Superior temporal gyrus (tissue), 1 donor: Measurements from ENCODE around the gene C12orf54.
A peak's percentile ranks its signal among the peaks of the same experiment; 100 is the strongest.
"Not testable (repeated sequence)": the region's sequence is repeated elsewhere in the genome, so short reads cannot be mapped to it uniquely, and the experiment has no call there.

Source experiments
- DNase-seq: peaks from one replicate; pipeline ENCODE4 v3.0.0-alpha.2; 2016; ENCODE audit errors: extremely low spot score

Gene C12orf54

DNA sequence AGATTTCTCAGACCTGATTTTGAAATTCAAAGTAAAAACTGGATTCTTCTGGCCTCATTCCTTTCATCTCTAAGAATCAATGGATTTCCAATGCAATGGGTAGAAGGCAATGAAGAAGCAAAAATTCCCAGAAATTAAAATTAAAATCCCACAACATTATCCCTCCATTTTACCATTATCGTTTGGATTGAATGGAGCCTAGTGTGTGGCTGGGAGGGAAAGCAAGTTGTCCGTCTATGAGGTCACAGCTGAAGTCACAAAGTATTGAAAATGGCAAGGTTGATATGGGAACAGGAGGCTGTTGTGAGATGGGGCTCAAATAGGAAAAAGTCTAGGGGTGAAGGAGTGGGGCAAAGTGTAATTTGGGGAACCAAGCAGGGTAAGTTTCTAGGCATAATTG lies at the start of gene C12orf54:
TSS of gene C12orf54 (plus strand) at position 301 of the 400 bp plus-strand sequence. CDS start 799 bp downstream, outside the sequence.
- DNase-seq = no peak

DNA sequence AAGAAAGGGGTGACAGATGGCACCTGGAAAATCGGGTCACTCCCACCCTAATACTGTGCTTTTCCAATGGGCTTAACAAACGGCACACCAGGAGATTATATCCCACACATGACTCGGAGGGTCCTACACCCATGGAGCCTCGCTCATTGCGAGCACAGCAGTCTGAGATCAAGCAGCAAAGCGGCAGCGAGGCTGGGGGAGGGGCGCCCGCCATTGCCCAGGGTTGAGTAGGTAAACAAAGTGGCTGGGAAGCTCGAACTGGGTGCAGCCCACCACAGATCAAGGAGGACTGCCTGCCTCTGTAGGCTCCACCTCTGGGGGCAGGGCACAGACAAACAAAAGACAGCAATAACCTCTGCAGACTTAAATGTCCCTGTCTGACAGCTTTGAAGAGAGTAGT lies 48.3 kb upstream of the C12orf54 start:
- DNase-seq = not testable (repeated sequence)

DNA sequence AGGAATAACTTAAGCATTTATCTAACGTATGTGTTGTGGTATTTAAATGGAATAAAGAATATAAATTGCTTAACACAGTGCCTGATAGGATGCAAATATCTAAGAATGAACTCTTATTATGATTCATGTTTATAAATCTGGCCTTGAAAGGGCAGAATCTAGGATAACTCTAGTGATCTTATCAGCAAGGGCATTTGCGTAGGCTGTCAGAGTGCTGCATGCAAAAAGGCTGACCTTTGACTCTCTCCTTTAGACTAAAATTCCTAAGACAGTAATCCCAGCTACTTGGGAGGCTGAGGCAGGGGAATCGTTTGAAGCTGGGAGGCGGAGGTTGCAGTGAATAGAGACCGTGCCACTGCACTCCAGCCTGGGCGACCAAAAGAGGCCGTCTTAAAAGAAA lies 41.2 kb upstream of the C12orf54 start:
- DNase-seq = no peak

DNA sequence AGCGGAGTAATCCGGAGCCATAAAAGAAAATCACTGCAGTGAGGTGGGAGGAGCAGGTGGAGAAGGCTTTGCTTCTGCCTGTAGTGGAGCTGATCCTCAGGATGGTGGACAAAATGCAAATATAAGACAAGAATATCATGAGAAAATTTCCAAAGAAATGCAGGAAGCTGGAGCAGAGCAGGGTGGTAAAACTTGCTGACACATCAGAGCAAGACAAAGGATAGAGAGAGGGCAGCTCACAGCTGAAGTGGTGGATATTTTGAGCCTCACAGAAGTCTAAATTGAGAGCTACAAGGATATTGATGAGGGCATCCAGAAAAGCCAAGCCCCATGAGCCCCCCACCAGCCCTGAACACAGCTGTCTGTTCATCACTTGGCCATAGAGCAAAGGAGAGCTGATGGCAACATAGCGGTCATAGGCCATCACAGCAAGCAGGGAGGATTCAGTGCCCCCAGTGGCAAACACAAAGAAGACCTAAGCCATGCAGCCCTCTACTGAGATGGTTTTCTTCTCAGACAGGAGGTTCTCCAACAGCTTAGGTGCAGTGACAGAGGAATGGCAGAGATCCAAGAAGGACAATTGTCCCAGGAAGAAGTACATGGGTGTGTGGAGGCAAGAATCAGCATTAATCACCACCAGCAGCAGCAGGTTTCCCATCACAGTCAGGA lies 40.0 kb upstream of the C12orf54 start:
- DNase-seq = no peak

DNA sequence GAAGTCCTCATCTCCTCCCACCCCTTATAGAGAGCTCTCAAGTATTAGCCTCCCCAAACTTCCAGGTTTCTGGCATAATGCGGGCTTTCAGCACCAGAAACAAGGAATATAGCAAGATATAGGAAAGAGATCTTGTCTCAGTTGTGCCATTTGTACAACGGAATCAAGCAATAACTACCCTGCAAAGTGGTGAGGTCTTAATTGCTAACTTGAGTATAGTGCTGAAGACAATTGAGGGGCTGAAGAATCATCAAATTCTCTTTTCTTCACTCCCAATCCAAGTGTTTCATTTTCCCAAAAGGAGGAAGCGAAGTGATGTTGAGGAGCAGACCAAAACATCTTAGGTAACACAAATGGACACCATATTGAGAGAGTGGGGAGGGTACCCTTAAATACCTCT lies 36.8 kb upstream of the C12orf54 start:
- no peak for DNase-seq

DNA sequence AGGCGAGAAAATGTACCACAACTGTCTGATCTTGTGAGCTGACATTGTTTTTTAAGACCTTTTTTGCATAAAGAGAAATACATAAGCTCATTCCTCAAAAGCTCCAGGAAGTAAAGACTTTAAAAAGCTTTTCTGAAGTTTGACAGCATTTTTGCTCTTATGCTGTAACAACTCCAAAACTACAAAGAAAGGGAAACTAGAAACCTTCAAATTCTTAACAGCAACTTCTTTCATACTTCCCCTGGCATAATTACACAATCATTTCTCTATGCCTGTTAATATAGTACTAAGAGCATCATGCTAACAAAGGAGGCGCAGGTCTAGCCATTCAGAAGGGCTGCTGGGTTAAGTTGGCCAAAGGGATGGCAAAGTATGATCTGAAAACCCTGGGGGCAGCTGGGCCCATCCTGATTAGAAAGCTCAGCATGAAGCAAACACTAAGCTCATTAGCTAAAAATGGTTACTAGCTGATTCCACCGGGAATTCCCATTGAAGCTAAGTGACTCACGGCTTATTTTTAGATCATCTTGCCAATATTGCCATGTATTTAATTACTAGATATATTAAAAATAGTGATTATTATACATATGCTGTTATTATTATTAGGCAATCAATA lies 36.0 kb upstream of the C12orf54 start:
- no peak for DNase-seq

DNA sequence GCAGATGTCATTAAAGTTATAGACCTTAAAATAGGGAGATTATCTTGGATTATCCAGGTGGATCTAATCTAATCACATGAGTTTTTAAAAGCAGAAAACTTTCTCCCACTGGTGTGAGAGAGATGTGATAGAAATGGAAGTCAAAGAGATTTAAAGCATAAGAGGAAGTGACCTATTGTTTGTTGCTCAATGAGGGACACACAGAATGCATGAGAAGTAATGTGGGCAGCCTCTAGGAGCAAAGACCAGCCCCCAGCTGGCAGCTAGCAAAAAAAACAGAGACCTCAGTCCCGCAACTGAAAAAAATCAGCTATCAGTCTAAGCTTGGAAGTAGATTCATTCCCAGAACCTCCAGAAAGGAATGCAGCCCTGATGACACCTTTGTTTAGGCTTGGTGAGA lies 34.5 kb upstream of the C12orf54 start:
- no peak for DNase-seq

DNA sequence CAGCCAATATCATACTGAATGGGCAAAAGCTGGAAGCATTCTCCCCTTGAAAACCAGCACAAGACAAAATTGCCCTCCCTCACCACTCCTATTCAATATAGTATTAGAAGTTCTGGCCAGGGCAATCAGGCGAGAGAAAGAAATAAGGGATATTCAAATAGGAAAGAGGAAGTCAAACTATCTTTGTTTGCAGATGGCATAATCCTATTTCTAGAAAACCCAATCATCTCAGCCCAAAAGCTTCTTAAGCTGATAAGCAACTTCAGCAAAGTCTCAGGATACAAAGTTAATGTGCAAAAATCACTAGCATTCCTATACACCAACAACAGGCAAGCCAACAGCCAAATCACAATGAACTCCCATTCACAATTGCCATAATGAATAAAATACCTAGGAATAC lies 30.9 kb upstream of the C12orf54 start:
- DNase-seq = no peak

DNA sequence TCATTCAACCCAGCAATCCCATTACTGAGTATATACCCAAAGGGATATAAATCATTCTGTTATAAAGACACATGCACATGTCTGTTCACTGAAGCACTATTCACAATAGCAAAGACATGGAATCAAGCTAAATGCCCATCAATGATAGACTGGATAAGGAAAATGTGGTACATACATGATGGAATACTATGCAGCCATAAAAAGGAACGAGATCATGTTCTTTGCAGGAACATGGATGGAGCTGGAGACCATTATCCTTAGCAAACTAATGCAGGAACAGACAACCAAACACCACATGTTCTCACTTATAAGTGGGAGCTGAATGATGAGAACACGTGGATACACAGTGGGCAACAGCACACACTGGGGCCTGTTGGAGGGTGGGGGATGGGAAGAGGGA lies 29.3 kb upstream of the C12orf54 start:
- DNase-seq = not testable (repeated sequence)

DNA sequence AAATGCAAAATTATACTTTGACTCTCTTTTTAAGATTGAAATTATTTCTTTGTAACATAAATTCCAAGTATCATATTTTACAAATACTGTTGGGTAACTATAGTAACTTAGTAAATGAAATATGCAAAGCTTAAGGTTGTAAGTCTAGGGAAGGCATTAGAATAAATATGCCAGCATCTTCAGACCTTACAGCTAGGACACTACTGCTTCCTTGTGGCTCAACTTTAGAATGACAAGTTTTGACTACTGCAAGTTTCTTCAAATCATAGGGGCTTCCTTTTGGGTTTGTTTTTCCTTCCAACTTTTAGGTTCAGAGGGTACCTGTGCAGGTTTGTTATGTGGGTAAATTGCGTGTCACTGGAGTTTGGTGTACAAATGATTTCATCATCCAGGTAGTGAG lies 27.6 kb upstream of the C12orf54 start:
- DNase-seq = peak; percentile 38

DNA sequence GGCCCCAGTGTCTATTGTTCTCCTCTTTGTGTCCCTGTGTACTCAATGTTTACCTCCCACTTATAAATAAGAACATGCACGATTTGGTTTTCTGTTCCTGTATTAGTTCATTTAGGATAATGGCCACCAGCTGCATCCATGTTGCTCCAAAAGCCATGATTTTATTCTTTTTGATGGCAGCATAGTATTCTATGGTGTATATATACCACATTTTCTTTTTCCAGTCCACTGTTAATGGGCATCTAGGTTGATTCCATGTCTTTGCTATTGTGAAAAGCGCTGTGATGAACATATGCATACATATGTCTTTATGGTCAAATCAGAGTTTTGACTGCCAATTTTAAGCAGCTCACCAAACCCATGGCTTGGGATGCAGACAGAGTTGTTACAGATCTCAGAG lies 27.2 kb upstream of the C12orf54 start:
- no peak for DNase-seq

DNA sequence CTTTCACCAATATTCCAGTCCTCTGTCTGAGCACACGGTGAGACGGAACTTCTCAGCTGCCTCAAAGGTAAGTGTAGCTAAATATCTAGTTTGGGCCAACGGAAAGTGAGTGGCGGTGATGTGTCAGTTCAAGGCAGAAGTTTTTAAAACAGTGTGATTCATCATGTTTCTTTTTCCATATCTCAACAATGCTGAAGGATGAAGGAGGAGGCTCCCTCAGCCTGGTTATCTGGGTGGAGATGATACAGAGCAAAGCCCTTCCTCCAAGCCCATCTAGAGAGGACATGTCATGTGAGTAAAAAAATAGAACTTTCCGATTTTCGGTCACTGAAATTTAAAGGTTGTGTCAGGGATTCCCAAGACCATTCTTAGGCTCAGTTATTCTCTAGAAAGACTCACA lies 23.0 kb upstream of the C12orf54 start:
- no peak for DNase-seq

DNA sequence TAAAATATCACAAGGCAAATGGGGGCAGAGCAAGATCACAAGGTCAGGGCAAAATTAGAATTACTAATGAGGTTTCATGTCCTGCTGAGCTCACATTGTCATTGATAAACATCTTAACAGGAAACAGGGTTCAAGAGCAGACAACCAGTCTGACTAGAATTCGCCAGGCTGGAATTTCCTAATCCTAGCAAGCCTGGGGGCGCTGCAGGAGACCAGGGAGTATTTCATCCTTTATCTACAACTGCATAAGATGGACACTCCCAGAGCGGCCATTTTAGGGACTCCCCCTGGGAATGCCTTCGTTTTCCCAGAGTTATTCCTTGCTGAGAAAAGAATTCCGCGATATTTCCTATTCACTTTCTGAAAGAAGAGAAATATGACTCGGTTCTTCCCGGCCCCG lies 13.3 kb upstream of the C12orf54 start:
- DNase-seq = not testable (repeated sequence)

DNA sequence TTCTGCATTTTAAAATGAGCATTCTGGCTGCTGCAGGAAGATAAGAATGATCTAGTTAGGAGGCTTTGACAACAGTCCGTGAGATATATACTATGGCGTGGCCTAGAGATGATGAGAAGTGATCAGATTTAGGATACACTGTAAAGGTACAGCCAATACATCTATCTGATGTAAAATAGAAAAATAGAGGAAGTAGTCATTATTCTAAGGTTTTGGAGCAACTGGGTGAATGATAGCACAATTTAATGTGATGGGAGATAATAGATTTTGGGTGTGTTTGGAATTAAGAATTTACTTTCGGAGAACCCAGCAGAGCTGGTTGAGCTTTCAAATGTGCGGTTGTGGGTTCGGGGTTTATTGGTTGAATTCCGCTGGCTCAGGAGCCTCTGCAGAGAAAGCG lies 10.0 kb upstream of the C12orf54 start, which contains the start of gene ANP32D:
TSS of gene ANP32D (plus strand) at position 301 of the 400 bp plus-strand sequence. CDS start 106 bp downstream, outside the sequence.
- DNase-seq = no peak

DNA sequence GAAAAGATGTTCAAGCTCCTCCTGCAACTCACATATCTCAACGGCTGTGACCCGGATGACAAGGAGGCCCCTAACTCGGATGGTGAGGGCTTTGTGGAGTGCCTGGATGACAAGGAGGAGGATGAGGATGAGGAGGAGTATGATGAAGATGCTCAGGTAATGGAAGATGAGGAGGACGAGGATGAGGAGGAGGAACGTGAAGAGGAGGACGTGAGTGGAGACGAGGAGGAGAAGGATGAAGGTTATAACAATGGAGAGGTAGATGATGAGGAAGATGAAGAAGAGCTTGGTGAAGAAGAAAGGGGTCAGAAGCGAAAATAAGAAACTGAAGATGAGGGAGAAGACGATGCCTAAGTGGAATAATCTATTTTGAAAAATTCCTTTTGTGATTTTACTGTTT lies 9.2 kb upstream of the C12orf54 start:
- no peak for DNase-seq

DNA sequence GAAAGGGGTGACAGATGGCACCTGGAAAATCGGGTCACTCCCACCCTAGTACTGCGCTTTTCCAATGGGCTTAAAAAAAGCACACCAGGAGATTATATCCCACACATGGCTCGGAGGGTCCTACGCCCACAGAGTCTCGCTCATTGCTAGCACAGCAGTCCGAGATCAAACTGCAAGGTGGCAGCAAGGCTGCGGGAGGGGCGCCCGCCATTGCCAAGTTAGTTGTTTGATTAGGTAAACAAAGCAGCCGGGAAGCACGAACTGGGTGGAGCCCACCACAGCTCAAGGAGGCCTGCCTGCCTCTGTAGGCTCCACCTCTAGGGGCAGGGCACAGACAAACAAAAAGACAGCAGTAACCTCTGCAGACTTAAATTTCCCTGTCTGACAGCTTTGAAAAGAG lies 7.8 kb upstream of the C12orf54 start:
- not testable (repeated sequence) for DNase-seq

DNA sequence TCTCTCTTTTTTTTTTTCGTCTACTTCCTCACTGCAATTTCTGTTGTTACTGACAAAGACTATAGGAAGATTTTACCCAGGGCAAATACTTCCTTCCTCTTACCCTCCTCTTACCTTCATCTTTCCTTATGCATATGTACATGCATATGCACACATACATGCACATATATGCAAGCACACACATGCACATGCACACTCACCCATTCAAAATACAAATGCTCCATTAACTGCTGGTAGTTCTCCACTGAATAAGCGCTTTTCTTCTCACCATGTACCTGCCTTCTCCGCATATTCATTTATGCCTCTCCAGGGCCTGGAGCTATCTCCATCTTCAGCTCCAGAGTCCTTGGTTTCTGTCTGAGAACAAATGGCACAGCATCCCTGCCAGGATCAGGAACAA lies 632 bp downstream of the C12orf54 start:
- no peak for DNase-seq

DNA sequence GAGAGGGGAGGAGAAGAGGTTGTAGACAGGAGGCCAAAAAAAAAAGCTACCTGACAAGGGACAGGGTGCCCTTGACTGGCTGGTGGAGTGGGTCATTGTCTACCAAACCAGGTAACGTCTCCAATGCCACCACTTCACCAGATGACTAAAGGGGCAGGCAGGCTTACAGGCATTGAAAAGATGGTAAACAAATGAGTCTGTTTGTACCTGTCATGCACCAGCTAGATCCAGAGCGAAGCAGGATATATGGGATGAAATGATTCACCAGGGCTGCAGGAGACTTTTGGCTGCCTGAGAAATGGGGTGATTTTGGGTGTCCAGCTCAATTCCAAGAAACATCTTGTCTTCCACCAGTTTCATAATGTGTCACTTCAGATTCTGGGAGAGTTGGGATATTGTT lies 4.0 kb downstream of the C12orf54 start:
- no peak for DNase-seq

DNA sequence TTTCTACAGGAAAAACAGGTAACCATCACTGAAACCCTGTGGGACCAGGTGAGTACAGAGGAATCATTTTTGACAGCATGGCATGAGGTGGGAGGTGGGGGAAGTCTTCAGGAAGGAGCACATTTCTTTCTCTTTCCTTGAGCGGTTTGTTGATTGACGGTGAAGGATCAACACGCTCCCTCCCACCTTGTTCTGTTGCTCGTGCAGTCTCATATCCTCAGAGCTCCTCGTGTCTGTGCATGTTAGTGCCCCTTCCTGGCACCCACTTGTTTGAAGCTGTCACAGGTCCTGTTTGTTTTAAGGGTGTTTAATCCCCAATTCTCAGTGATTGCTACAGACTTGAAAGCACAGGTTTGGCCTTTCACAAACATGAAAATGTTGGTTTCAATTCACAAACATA lies 4.4 kb downstream of the C12orf54 start:
- no peak for DNase-seq

DNA sequence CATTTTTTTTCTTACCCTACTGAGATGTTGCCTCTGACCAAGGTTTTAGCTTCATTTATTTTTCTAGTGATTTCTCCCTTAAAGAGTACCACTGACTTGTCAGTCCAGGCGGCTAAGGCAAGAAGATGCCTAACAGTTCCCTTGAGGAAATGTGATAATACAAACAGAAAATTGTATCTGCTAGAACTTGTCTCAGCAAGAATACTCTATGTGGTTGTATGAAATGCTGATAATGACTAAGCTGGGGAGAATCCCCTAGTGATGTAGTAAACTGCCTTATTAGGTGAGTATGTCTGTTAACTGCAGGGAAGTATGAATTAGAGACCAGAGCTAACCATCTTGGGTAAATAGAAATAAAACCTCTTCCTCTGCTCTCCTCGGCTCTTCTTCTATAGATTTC lies 6.7 kb downstream of the C12orf54 start:
- DNase-seq = no peak

DNA sequence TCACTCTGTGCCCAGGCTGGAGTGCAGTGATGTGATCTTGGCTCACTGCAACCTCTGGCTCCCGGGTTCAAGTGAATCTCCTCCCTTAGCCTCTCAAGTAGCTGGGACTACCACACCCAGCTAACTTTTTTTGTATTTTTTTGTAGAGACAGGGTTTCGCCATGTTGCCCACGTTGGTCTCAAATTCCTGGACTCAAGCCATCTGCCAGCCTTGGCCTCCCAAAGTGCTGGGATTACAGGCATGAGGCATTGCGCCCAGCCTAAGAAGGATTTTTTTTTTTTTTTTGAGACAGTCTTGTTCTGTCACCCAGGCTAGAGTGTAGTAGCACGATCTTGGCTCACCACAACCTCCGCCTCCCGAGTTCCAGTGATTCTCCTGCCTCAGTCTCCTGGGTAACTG lies 7.2 kb downstream of the C12orf54 start:
- DNase-seq = not testable (repeated sequence)

DNA sequence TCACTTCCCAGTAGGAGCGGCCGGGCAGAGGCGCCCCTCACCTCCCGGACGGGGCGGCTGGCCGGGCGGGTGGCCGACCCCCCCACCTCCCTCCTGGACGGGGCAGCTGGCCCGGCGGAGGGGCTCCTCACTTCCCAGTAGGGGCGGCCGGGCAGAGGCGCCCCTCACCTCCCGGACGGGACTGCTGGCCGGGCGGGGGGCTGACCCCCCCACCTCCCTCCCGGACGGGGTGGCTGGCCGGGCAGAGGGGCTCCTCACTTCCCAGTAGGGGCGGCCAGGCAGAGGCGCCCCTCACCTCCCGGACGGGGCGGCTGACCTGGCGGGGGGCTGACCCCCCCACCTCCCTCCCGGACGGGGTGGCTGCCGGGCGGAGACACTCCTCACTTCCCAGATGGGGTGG lies 18.0 kb downstream of the C12orf54 start:
- DNase-seq = not testable (repeated sequence)

DNA sequence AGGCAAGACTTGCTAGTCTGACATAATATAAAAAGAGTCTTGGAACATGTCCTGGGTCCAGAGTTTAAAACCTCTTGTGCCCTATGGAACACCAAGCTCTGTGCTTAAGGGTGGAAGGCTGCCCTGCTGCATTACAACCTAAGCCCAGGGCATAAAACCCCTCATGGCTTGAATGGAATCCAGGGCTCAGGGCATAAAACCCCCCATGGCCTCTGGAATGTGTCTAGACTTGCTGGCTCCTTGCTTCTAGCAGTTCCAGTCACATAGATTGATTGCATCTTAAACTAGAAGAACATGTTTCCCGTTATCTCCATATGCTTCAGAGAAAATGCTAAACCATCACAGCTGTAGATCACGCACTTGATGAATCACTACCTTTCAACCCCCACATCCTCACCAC lies 24.5 kb downstream of the C12orf54 start:
- DNase-seq = not testable (repeated sequence)

DNA sequence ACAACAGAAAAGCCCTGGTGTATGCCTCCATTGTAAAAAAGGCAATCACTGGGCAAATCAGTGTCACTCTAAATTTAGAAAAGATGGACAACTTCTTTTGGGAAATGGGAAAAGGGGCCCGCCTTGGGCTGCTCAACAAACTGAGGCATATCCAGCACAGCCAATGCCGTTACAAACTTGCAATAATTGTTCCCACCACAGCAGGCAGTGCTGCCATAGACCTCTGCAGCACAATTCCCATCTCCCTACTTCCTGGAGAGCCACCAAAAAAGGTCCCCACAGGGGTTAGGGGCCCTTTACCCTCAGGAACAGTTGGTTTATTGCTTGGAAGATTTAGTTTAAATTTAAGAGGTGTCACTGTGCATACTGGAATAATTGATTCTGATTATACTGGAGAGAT lies 26.7 kb downstream of the C12orf54 start:
- DNase-seq = no peak
